GF-D8 (cell line): ENCODE results near the gene ATF6B.
"Not testable (repeated sequence)": the region's sequence is repeated elsewhere in the genome, so short reads cannot be mapped to it uniquely, and the experiment has no call there.

Experiments
- DNase-seq: peaks from one replicate; lab custom pipeline; 2025; lab: John Stamatoyannopoulos, UW

ATF6B gene

DNA sequence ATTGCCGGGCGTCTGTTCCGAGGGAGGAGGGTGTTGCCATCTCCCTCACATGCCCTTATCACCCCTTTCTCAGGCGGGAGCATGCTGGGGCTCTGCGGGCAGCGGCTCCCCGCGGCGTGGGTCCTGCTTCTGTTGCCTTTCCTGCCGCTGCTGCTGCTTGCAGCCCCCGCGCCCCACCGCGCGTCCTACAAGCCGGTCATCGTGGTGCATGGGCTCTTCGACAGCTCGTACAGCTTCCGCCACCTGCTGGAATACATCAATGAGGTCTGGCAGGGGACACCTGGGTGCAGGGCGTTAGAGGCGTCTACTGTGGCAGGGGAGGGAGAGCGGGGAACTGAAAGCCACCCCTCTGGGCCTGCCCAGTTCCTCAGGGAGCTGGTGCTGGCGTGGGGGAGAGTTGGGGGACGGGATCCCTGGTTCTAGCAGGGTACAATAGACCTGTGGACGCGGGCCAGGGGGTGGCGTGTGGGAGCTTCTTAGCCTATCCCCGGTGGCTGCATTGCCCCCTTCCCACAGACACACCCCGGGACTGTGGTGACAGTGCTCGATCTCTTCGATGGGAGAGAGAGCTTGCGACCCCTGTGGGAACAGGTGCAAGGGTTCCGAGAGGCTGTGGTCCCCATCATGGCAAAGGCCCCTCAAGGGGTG is 26.6 kb upstream of the ATF6B start:
- peak; percentile 29 for DNase-seq

DNA sequence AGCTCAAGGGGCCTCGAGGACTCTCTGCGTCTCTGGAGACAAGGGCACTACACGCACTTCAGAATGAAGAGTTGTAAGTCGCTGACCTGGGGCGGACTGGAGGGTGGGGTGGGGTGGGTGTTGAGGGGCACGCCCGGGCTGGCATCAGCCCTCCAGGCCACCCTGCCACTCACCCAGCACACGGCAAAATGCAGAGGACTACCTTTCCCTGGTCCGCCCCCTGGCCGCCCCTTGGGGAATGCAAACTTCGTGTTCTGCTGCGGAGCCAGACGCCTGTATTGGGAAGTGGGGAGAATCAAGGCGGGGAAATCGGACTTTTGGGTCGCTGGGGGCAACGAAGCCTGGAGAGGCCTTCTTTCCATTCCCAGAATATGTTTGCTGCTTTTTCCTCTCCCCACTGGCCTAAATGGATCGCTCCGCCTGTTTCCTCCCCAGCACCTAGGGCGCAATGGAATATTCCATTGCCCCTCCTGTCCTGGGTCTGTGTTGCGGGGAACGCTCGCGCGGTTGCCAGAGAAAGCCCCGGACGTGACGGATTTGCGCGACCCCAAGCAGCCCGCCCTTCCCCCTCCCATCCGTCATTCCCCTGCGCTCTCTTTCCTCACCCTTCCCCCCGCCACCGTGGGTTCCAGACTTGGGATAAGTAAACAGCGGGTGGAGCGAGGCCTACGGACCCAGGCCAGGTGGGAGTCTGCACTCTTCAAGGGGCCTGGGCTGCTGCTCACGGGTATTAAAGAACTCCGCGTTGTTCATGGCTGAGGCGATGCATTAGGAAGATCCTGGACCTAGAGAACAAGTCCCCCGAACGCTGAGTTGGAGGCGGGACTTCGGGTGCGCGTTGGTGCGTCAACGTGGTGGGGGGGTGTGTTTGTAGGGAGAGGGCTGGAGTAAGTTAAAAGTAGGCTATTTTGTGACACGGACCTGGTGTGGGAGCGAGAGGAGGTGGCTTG is 25.8 kb upstream of the ATF6B start, which contains the start of gene PPT2:
TSS of gene PPT2 (plus strand) at position 578 of the 950 bp plus-strand sequence. CDS start 454 bp downstream, outside the sequence.
- DNase-seq, result peak; percentile 38

DNA sequence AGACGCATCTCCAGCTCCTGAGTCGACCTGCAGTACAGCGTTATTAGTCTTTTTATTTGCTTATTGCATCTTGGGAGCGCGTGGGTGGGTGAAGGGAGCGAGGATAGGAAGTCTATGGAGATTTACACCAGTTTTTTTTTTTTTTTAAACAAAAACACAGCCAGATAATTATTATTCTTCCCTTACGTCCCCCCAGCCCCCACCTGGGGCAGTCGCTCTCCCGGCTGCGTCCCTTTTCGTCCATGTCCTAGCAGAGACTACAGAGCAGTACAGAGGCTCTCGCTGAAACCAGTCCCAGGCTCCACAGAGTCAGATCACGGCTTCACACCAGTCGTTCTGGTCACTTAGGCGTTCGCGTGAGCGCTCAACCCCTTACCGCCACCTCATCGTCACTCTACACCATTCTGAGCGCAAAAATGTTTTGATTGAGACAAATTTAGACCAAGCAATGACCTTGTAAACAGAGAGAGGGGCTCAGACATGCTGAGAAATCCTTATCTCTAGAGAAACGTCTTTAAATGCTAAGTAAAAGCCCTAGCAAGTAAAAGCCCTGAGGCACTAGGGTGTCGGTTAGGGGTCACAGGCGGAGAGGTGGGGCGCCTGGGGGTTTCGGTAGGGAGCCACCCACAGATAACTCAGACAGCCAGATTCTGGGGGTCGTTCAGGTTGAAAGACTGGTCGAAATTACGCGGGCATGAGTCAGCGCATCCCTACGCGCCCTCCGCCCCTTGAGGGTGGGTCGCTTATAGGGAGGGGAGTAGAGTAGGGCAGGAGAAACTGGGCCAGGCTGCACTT is 24.9 kb upstream of the ATF6B start:
- DNase-seq, result no peak

DNA sequence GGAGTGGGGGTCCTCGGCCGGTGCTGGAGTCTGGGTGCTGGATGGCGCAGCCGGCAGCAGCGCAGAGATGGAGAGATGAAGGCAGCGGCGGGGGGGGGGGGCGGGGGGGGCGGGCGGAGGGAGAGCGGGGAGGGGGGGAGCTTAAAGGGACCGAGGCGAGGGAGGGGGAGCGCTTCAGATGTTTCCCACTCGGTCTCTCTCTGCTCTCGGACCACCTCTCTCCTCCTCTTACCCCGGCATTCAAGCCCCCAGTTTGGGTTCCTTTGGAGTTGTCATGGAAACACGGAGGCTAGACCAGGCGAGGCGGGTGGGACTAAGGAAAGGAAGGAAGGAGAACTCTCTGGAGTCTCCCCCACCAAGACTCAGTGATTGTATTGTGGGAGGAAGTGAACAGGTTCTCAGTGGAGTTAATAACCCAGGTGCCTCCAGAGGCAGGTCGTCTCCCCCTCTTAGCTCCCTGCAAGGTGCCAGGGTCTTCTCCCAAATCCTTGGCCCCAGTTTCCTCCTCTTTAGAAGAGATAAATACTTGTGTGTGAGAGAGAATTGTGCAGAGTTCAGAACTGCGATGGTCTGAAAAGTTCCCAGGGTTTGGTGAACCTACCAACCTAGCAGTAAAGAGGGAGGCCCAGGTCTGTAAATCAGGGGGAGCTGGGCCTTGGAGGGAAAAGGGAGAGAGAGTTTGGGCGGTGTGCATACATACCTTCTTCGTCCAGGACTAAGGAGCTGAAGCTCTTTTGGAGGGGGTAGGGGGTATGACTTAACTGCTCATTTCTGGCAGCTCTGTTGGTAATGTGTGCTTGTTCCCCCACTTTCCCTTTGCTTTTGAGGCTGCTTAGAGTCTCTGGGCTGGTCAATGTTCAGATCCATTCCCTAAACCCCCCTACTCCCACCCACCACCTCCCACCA is 24.1 kb upstream of the ATF6B start, which contains the start of gene PRRT1:
TSS of gene PRRT1 (minus strand) at position 77 of the 906 bp plus-strand sequence. CDS start 112 bp downstream, outside the sequence.
- DNase-seq, result no peak

DNA sequence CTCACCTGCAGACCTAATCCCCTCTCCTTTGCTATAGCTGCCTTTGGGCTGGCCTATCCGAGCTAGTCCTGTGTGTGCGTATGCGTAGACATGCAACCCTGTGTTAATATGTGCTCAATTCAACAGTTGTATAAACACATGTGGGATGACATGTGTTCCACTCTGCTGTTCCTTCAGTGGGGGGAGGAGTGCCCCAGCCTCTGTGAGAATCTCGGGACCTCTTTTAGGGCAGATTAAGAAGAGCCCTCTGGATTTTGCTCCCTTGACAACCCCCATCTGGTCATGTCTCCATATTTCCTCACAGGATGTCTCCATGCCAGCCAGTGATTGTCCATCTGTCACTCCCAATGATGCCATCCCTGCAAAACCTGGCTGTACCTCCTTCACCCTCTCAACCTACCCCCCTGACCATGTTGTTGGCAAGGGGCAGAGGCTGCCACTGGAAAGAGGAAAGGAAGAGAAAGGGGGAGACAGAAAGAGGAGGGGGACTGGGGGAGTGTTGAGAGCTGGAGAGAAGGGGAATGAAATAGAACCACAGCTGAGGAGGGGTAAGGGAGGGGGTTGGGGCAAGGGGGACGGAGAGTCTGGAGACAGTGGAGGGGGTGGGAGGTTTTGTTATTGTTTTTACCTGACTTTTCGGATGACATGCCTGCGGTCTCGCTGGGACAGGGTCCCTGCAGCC is 23.3 kb upstream of the ATF6B start:
- DNase-seq, result no peak

DNA sequence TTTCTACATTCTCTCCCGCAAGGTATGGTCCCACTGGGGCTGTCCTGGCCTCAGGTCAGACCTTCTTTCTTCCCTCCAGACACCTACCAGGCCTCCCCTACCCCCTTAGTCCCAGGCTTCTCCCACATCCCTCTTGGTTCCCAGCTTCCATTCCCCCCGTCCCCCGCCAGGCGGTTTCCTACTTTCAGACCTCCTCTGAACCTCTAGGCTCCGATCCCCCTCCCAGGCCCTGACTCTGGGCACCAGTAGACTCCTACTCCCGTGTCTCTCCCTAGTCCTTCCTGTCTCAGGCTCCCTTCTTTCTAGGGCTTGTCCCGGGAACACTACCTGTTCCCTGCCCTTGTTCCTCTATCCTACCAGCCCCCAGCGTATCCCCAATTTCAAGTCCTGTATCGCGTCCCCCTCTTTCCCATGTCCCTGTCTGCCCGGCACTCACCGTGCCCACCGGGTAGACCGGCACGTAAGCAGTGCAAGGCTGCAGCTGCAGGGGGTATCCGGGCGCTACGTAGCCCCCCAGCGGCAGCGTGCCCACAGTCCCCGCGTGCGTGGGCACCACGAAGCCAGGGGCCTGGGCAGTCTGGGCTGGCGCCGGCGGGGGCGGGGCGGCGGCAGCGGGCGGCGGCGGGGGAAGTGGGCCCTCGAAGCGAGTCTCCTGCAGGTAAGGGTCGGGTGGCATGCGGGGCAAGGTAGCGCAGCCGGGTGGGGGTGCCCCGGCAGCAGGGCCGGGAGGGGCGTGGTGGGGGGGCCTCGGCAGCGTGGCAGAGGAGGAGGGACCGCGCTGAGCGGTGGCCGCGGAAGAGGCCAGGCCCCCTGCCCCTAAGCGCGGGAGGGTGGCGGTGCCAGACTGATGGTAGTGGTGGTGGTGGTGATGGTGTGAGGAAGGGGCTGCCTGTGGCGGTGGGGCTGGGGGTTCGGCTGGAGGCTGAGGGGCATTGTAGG is 22.2 kb upstream of the ATF6B start:
- no peak for DNase-seq

DNA sequence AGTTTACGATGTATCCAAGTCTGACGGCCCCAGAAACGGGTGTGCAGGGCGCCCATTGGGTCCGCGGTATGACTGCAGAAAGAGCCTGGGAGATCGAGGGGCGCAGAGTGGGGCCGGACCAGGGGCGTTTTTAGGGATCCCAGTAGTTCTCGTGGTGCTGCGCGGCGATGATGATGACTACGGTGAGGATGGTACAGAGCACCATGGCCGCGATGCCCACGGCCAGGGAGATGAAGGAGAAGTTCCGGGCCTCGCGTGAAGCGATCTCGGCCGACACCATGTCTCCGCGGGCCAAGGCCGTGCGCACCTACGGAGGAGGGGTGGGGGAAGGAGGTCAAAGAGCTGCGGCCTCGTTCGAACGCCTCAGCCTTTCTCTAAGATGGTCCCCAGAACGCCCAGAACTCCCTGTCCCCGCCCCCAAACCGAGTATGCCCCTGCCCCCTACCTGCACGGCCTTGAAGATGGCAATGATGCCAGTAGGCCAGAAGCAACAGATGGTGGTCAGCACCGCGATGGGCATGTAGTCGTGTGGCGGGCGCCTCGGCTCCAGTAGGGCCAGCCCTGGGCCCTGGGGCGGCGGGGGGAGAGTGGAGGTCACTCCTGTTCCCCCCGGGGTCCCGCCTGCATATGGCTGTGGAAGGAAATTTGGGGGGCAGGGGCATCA is 21.2 kb upstream of the ATF6B start:
- DNase-seq, result no peak

DNA sequence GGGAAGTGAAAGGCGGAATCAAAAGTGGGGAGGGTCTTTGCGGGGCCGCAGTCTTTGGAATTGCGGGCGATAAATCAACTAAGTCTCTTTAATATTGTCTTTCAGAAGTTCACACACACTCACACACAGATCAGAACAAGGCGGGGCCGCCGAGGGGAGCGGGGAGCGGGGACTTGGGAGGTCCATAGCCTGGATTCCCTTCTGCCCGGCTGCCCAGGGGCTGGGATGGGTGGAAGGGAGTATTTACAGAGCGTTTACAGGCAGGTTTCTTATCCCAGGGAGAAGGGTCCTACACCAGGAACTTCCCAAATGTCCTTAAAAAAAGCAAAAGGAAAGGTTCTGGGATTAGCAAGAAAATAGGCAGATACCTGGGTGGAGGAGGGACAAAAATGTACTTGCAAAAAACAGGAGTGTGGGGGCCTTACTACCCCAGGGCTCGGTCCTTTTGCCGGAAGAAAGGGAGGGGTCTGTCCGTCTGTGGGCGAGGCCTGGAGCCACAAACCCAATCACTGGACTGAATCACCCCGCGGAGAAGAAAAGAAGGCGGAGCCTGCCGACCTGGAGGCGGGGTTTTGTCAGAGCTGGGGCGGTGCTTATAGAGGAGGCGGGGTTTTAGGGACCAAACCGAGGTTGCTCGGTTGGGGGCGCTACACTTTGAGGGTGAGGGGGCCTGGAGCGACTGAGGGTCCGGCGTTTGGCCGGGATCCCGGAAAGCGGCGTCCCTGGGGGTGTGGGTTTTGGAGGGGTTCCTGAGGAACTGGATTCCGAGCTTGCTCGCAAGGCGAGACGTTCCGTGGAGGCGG is 20.4 kb upstream of the ATF6B start:
- DNase-seq, result no peak

DNA sequence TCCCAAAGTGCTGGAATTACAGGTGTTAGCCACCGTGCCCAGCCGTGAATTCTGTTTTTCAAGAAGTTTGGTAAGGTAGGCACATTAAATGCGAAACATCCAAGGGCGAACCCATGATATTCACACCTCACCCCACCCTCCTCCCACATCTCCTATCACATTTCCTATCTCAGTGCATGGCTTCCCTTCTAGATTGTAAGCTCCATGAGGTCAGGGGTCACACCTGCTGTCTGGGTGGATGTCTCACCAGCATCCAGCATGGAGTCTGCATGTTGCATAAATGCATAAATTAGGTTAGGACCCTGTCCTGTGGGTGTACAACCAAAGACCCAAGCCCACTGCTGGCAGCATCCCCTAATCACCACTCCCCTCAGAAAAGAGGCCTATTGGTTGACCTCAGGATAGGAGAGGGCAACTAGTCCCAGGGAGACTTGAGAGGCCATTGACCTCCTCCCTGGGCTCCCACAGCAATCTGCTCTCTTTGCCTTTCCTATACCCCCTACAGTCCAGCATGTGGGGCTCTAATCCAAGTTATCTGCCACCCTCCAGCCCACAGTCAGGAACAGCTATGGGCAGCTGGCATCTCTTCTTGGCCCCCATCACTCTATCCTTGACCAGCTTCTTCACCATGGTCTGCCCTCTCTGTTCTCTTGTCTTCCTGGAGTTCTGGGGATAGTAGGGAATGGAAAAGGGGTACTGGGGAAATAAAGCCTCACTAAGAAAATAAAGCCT is 19.5 kb upstream of the ATF6B start:
- DNase-seq, result no peak

DNA sequence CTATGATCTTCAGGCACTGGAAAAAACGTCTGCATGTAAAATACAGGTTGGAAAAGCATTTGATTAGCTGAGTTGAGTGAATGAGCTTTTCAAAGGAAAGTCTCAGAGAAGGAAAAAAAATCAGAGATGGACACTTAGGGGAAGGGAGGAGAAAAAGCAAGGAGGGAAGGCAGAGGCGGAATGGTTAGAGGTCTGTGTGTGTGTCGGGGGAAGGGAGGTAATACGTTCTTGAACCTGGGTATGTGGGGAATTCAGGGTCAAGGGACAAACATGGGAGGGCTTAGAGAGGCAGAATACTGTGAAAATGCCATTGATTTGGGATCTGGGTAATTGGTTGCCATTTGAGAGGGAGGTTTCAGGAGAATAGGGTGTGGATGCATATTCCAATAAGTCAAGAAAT is 18.6 kb upstream of the ATF6B start:
- no peak for DNase-seq

DNA sequence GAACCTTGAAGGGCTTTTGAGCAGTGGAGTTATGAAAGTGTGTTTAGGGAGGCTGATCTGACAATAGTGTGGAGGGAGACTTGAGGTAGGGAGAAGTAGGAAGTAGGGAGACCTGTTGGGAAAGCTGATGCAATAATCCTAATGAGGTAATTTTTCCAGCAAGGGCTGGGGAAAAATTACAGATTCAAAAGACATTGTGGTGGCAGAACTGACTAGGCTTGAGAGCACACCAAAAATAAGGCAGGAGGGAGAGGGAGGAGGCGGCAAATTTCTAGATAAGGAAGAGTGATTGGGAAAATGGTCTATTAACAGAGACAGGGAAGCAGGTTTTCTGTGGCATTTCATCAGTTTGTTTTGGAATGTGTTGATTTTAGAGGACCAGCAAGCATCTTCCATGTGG is 18.2 kb upstream of the ATF6B start:
- DNase-seq, result no peak

DNA sequence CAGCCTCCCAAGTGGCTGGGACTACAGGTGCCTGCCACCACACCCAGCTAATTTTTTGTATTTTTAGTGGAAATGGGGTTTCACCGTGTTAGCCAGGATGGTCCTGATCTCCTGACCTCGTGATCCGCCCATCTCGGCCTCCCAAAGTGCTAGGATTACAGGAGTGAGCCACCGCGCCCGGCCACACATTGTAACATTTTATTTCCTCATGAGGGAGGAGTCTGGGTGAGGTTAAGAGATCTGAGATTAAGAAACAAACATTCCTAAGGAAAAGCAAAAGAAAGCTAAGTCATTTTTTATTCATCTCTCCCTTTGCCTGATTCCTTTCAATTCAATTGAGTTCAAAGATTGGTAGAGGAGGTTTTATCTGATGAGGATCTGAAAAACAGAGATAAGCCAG is 16.2 kb upstream of the ATF6B start:
- DNase-seq, result not testable (repeated sequence)

DNA sequence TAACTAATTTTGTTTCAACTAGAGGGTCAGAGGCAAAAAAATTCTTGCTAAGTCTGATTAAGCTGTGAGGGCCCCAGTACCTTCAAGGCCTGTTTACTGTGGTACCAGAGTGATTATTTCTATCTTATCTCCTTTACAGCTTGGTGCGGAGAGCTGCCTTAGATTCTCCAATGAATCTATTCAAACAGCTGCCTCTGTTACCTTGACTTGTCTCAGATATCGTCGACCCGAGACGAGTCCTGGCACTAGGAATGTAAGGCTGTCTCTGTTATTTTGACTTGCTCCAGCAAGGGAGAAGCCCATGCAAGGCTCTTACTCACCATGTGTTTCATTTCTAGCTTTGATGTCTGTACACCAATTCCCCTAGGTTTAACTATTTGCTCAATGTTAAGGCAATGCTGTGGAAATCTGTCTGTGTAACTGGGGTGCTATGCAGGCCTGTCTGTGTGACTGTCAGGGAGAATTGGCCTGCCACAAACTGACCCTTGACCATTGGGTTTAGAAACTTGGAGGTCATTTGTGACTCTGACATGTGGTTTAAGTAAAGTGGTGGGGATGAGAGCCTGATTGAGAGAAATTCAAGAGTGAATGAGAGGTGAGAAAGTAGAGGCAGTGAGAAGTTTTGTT is 12.5 kb upstream of the ATF6B start:
- no peak for DNase-seq

DNA sequence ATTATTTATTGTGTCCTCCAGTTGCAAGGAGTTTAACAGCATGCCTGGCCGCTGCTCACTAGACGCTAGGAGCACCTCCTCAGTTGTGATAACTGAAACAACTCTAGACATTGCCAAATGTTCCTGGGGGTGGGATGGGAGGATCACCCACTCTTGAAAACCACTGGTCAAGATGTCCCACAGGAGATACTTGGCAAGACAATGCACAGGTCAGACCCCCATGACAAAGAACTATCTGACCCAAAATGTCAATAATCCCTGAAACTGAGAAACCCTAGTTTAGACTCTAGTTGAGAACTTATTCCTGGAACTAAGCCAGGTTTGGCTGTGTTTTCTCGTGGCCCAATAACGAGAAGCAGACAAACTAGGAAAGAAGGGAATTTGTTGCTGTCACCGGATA is 11.5 kb upstream of the ATF6B start:
- no peak for DNase-seq

DNA sequence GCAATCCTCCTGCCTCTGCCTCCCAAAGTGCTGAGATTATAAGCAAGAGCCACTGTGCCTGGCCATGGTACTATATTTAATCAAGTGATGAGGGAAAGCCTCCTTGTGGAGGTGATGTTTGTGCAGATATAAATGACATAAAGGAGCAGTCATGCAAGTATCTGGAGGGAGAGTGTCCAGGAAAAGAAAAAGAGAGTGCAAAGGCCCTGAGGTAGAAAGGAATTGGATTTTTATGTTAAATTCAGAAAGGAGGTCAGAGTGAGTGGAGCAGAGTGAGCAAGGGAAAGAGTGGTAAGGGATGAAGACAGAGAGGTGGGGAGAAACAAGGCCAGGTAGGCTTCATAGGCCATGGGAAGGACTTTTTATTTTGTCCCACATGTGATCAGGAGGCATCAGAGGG is 9.4 kb upstream of the ATF6B start:
- no peak for DNase-seq

DNA sequence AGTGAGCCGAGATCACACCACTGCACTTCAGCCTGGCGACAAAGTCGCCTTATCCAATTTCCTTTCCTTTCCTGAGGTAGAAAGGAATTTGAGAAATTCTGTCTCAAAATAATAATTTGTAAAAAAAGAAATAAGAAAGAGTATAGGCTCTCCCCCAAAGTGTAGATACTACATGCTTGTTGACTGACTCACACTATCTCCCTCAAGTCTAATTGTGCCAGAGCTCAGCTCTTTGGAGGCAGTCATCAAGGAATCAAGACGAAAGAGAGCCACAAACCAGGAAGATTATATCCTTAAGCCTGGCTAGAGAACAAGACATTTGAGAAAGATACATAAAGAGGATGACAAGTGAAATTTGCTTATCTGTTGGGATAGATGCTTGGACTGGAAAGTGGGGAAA is 5.7 kb upstream of the ATF6B start:
- DNase-seq, result no peak

DNA sequence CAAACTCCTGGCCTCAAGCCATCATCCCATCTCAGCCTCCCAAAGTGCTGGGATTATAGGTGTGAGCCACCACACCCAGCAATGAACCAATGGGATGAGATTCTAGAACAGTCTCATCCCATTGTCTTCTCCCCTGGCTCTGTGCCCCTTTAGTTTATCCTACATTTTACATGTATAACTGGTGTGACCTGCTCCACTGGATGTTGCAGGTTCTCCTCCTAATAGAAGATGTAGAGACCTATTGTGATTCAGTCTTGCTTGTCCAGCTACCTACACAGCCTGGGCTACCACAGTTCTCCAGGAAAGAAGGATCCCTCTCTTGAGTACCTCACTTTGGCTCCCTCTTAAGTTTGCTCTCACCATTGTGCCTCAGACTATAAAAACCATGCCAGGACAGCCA is 4.1 kb upstream of the ATF6B start:
- no peak for DNase-seq
